HG02642 (cell line): ENCODE data around the gene ASB18.
"Not testable (repeated sequence)": the region's sequence is repeated elsewhere in the genome, so short reads cannot be mapped to it uniquely, and the experiment has no call there.

ENCODE experiments used
- ATAC-seq: cut with Tn5 transposase; IDR thresholded peaks from one replicate; pipeline ENCODE4 v1.9.1; 2021; ENCODE audit warnings: mild to moderate bottlenecking; ENCODE audit not compliant: unreplicated experiment, poor library complexity

Gene ASB18, protein sequence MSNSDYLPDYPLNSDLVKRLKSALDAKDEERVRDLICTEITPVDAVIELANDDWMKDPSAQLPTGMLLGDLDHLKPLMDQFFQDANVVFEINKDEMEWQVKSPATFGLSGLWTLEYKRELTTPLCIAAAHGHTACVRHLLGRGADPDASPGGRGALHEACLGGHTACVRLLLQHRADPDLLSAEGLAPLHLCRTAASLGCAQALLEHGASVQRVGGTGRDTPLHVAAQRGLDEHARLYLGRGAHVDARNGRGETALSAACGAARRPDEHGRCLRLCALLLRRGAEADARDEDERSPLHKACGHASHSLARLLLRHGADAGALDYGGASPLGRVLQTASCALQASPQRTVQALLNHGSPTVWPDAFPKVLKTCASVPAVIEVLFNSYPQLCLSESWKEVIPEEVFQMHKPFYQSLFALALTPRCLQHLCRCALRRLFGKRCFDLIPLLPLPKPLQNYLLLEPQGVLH

GRCh38 chr2:236264256-236264655, at the start of gene ASB18:
Gene ASB18, minus strand, starts transcription at chr2:236264406. Its CDS starts 61 bp downstream, at chr2:236264345.
- no peak for ATAC-seq

- ATAC-seq: no peak
Measured at GRCh38 chr2:236311286-236311685, 47.1 kb upstream of the ASB18 start.

DNA sequence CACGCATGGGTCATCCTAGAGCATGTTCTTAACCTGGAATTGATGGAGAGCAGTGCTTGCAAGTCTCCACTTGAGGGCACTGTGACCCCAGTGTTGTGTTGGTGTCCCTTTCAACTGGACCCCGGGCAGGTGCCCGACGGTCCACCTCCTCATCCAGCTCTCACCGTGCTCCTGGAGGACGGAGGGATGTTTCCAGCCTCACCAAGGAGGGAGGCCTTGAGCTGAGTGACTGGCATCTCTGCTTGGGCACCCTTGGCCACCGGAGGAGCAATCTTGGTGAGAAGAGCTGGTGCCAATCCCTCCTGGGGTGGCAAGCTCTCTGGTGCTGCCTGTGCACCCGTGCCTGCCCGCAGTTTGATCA, 45.4 kb upstream of the ASB18 start:
- ATAC-seq: no peak

- no peak for ATAC-seq
Measured at GRCh38 chr2:236308855-236309668, 44.9 kb upstream of the ASB18 start.

GRCh38 chr2:236307641-236308040, 43.4 kb upstream of the ASB18 start:
- no peak for ATAC-seq

DNA sequence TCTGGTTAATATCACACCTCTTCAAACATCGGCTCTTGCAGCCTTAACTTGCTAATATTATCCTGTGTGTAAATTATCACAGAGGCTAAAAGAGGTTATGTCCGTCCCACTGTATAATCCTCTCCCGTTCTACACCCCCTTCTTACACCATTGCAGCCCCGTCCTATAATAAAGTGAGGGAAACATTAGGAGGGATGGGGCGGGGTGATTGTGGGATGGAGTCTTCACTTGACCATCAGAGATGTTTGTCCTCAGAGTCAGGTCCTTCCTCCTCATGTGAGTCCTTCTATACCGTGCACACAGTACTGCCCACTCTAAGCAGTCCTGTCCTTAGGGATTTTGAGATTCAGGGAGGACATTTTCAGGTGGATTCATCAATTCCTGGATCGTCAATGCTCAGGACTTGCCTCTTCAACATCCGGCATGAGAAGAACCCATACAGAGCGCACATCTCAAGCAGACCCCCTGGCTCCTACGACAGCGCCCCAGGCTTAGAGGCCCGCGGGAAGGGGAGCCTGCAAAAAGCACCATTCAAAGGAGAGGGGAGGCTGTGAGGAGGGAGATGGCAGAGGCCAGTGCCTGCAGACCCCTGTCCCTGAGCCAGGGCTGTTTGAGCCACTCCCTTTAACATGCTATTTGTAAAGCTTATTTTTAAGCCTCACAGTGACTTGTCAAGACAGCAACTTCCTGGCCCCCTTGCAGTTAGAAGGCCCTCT, 42.8 kb upstream of the ASB18 start:
- no peak for ATAC-seq

DNA sequence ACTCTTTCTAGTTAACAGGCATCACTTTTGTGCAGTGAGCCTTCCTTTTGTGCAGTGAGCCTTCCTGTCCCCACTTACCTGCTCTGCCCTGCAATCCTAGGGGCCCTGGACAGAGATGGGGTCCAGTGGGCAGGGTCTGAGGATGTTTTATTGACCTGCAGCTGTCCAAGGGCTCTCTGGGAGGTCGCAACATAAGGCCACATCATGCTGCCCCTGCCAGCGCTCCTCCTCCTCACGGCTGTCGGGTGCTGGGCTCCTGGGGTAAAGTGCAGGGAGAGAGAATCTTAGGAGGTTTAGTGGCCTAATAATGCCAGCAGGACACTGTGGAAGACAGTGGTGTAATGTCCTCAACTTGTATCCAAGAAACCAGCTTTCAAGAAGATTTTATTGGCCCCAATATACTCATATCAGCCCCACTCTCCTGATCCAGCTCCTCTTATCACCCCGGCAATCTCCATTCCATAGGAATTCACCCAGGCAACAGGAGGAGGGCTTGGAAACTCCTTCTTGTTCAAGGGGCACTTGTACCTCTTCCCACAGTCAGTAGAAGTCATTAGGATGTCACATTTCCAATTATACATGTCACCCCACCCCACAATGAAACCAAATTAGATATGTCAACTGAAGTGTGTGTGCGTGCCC, 41.9 kb upstream of the ASB18 start:
- ATAC-seq: no peak

DNA sequence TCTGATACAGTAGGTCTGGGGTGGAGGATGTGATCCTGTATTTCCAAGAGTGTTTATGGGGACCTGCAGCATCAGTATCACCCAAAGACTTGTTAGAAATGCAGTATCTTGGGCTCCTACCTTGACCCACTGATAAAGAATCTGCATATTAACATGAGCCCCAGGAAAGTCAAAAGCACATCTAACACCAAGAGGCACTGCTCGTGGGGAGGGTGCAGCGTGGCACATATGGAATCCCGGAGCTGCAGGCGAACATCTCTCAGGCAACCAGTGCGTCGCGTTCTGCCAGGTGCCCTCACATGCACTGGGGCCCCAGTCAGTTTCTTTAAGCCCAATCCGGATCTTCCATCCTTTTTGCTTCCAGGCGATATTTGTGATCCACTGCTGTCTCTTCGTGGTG, 41.3 kb upstream of the ASB18 start:
- ATAC-seq: no peak

DNA sequence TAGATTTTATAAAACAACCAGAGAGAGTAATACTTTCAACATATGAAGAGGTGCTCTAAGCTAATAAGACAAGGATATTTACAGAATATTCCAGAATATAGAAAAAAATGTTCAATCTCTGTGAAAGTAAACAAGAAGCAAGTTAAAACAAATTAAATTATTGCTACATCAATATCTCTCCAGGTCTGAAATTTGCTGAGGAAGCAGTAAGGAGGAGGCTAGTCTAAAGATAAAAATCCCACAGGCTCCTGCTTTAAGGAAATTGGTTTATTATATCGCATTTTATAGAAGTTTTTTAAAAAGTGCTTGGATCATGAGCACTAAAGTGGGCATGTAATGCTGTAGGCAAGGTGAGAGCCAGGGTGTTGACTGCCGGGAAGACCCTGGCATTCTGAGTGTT, 39.7 kb upstream of the ASB18 start:
- no peak for ATAC-seq

DNA sequence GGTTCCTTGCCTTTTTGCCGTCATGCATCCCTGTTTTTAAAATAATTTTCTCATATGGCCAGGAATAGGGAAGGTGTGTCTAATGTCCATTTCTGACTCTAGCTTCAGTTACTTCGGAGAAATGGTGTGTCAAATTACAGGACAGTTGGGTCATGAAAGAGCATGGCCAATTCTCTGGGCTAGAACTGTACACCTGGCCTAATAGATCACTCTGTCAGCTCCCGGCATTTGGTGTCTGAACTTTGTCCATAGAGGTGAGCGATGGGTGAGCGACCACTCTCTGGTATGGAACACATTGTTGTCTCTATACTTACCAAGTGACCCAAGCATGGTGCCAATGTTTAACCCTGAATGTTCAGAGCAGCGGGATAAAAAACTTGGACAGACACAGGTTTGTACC, 38.3 kb upstream of the ASB18 start:
- ATAC-seq: no peak

DNA sequence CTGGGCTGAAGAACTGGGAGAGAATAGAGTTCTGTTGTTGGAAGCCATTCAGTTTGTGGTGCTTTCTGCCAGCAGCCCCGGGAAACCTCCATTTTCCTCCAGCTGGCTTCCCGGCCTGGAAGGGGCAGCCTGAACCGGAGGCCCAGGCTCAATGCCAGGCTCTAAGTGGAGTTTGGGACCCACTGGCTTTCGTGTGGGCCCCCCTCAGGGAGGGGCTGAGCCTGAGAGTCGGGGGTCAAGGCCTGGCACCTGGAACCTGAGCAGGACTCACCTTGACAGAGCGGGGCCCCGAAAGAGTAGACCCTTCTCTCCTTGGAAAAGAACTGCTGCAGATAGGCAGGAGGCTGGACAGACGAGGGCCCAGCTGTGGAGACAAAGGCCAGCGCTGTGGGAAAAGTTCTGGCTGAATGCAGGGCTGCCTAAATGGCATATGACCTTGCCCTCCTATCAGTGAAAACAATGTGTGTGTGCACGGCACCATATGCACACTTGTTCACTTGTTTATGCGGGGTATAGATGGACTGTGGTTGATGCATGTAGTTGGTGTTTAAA, 34.8 kb upstream of the ASB18 start:
- no peak for ATAC-seq

DNA sequence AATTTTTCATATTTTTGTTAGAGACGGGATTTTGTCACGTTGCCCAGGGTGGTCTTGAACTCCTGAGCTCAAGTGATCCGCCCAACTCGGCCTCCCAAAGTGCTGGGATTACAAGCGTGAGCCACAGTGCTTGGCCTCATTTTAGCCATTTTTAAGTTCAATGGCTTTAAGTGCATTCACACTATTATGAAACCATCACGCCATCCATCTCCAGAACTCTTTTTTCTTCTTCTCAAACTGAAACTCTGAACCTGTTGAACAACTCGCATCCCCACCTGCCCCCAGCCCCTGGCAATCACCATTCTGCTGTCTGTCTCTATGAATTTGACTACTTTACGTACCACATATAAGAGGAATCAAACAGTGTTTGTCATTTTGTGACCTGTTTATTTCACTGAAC, 31.3 kb upstream of the ASB18 start:
- no peak for ATAC-seq

GRCh38 chr2:236294647-236295046, 30.4 kb upstream of the ASB18 start:
- ATAC-seq: no peak

DNA sequence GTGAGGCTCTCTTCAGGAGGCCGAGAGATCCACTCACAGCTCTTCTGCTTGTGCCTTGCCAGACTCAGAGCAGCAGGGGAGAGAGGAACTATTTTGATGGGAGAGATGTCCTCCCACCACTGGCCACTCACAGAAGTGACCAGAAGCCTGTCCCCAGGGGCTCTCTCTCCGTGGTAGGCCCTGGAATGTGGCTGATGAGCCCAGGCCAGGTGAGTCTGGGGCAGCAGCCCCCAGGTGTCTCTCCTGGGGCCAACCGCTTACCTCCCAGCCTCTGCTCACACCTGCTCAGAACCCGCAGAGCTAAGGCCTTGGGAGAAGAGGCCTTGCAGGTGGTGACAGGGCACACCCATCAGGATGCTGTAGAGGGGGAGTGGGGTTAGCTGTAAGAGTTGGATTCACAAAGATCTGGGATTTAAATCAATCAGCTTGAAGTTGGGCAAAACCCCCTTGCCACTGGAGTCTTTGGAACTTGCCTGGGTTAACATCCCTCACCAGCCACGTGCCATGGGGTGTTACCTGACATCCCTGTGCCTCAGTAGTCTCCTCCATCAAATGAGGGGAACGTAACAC, 29.1 kb upstream of the ASB18 start:
- ATAC-seq: no peak

DNA sequence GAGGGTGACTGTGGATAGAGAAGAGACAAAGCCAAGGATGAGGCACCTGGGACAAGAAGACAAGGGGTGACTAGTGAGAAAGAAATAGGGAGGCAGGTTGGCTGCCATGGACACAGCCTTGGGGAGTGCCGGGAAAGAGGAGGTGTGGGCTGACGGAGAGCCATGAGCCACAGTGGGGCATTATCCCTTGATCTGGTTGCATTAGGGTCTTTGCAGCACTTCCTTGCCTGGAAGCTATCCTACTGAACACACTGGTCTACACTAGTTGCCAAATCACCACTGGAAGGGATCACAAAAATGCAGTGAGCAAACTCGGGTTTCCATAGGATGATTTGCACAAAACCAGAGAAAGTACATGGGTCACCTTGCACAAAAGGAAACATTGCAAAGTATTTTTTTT, 27.7 kb upstream of the ASB18 start:
- ATAC-seq: no peak

DNA sequence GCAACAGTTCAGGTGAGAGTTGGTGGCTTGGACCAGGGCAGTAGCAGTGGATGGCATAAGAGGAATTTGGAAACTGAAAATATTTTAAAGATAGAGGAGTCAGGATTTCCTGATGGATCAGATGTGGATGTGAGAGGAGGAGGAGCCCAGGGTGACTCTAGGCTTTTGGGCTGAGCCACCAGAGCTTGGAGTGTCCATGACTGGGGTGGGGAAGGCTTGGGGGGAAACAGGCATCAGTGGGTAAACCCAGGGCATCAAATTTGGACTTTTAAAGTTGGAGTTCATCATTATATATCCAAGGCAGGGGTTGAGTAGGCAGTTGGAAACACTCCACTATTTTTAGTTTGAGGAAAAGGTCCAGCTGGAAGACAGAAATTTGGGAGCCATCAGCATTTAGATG, 27.3 kb upstream of the ASB18 start:
- ATAC-seq: no peak

GRCh38 chr2:236290742-236291425, 26.7 kb upstream of the ASB18 start:
- ATAC-seq: no peak

- ATAC-seq: no peak
Measured at GRCh38 chr2:236289766-236290462, 25.7 kb upstream of the ASB18 start.

DNA sequence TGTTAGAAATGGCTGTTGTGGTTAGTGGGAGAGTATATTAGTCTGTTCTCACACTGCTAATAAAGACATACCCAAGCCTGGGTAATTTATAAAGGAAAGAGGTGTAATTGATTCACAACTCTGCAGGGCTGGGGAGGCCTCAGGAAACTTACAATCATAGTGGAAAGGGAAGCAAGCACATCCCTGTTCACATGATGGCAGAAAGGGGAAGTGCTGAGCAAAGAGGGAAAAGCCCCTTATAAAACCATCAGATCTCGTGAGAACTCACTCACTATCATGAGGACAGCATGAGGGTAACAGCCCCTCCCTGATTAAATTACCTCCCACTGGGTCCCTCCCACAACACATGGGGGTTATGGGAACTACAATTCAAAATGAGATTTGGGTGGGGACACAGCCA, 24.2 kb upstream of the ASB18 start:
- not testable (repeated sequence) for ATAC-seq
